RWPE2 (cell line): ENCODE data around the gene IL36G.

Source experiments
- ATAC-seq: fragments of 200-7000 bp; cut with Tn5 transposase; 3 replicates; pipeline ENCODE4 v1.9.1; 2021; ENCODE audit warnings: low read depth
- DNase-seq: peaks from one replicate; pipeline ENCODE4 v3.0.0-alpha.2; 2020; ENCODE audit warnings: low spot score
- H3K27ac ChIP-seq: fragments of 450-650 bp; 2 replicates; pipeline ENCODE4 v1.5.1; 2017; ENCODE audit warnings: mild to moderate bottlenecking; ENCODE audit not compliant: poor library complexity, severe bottlenecking
- H3K27me3 ChIP-seq: fragments of 250-450 bp; sonication (Bioruptor Pico); 2 replicates; pipeline ENCODE4 v1.5.1; 2021; ENCODE audit warnings: mild to moderate bottlenecking, moderate library complexity; ENCODE audit not compliant: insufficient read depth, poor library complexity, severe bottlenecking
- H3K36me3 ChIP-seq: fragments of 250-450 bp; sonication (Bioruptor Pico); 2 replicates; pipeline ENCODE4 v1.5.1; 2020; ENCODE audit warnings: low read depth, mild to moderate bottlenecking, moderate library complexity
- H3K4me1 ChIP-seq: fragments of 250-450 bp; sonication (Bioruptor Pico); 2 replicates; pipeline ENCODE4 v1.5.1; 2021; ENCODE audit warnings: mild to moderate bottlenecking, moderate library complexity; ENCODE audit not compliant: insufficient read depth, poor library complexity, severe bottlenecking
- H3K4me3 ChIP-seq: fragments of 250-450 bp; sonication (Bioruptor Pico); 2 replicates; pipeline ENCODE4 v1.5.1; 2021; ENCODE audit warnings: mild to moderate bottlenecking, moderate library complexity; ENCODE audit not compliant: severe bottlenecking
- H3K9me3 ChIP-seq: fragments of 250-450 bp; sonication (Bioruptor Pico); 2 replicates; pipeline ENCODE4 v1.5.1; 2021; ENCODE audit warnings: mild to moderate bottlenecking, moderate library complexity; ENCODE audit not compliant: severe bottlenecking
- TF ChIP-seq, protein P1 (sequence below): fragments of 450-650 bp; IDR thresholded peaks from one replicate; pipeline ENCODE4 v1.5.1; 2017; ENCODE audit warnings: mild to moderate bottlenecking, moderate library complexity; ENCODE audit not compliant: poor library complexity, severe bottlenecking

The IL36G gene

DNA sequence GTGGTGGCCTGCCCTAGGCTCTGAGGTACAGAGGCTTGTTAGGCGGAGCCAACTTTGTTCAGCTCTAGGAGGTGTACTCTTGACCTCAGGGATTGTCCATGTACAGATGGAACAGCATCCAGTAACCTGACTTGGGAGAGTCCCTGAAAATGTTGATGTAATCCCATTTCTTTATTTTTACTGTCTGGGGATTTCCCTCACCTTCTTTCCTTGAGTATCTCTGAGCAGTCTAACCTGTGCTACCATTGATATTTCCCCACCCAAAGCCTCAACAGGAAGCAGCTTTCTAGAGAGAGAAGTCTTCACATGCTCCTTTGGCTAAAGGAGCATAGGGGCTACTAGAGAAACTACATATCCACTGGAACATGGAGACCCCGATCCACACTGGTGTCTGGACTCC, 37.8 kb downstream of the IL36G start:
- Histone ChIP-seq H3K9me3 (no peaks in the 10 kb centered on the region), H3K36me3 (no peaks in the 10 kb centered on the region), H3K4me1 (no peaks in the 10 kb centered on the region), H3K27ac (no peak overlapping the region), H3K4me3 (no peak overlapping the region), H3K27me3 (no peaks in the 10 kb centered on the region)
- TF ChIP-seq, protein P1, sequence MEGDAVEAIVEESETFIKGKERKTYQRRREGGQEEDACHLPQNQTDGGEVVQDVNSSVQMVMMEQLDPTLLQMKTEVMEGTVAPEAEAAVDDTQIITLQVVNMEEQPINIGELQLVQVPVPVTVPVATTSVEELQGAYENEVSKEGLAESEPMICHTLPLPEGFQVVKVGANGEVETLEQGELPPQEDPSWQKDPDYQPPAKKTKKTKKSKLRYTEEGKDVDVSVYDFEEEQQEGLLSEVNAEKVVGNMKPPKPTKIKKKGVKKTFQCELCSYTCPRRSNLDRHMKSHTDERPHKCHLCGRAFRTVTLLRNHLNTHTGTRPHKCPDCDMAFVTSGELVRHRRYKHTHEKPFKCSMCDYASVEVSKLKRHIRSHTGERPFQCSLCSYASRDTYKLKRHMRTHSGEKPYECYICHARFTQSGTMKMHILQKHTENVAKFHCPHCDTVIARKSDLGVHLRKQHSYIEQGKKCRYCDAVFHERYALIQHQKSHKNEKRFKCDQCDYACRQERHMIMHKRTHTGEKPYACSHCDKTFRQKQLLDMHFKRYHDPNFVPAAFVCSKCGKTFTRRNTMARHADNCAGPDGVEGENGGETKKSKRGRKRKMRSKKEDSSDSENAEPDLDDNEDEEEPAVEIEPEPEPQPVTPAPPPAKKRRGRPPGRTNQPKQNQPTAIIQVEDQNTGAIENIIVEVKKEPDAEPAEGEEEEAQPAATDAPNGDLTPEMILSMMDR: no peak
- no peak for ATAC-seq
- no peak for DNase-seq

DNA sequence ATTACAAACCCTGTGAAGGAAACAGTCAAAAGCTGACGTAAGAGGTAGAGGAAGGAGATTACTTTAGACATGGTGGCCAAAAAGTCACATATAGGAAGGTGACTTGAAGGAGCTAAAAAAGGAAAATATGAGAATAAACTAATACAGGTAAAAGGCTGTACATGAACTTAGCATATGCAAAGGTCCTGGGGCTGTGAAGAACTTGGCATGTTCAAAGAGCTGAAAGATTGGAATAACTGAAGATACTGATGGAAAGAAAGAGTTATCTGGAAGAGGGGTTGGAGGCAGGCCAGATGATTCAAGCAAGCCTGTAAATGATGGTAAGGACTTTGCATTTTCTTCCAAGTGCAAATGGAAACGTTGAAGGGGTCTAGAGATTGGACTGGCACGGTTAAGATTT, 40.7 kb downstream of the IL36G start:
- Histone ChIP-seq H3K27me3 (no peaks in the 10 kb centered on the region), H3K4me3 (no peak overlapping the region), H3K36me3 (no peaks in the 10 kb centered on the region), H3K9me3 (no peaks in the 10 kb centered on the region), H3K27ac (no peak overlapping the region), H3K4me1 (no peaks in the 10 kb centered on the region)
- no peak for ATAC-seq
- no peak for DNase-seq
- TF ChIP-seq, protein P1: no peak

DNA sequence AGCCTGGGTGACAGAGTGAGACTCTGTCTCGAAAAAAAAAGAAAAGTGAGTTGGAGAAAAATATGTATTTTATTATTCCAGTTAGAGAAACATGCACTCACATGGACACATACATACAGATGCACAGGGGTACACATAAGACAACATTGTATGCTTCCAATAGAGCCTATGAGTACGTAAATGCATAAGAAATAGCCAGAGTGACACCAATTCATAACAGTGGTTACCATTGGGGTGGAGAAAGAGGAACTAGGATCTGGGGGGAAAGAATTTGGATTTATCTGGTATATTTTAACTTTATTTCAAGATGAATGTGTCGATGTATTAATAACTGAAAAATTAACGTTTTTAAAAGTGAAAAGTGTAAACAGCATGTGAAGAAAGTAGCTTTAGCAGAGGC, 43.5 kb downstream of the IL36G start:
- H3K36me3 ChIP-seq: no peaks in the 10 kb centered on the region
- ATAC-seq (no peak), DNase-seq (no peak)
- no peaks in the 10 kb centered on the region for H3K4me1 ChIP-seq
- H3K4me3 ChIP-seq: no peak overlapping the region
- TF ChIP-seq, protein P1: no peak
- no peaks in the 10 kb centered on the region for H3K27me3 ChIP-seq
- H3K9me3 ChIP-seq: no peaks in the 10 kb centered on the region
- no peak overlapping the region for H3K27ac ChIP-seq

DNA sequence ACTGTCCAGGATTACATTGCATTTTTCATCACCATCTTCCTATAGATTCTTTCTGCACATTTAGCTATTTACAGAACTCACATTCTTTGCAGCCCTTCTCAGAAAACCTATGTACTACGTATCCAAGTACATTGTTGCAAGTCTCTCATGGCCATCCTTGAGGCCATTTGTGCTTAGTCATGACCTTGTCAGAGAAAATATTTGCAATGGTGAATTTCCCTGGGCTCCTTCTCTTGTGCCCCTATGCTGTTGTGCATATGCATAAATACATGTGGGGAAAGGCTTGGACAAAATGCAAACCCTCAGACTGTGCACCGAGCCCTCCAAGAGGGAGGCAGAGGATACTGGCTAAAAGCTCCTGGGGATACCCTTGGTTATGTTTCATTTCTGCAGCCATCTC, 47.0 kb downstream of the IL36G start:
- ATAC-seq (no peak), DNase-seq (no peak)
- TF ChIP-seq, protein P1: no peak
- Histone ChIP-seq H3K9me3 (no peaks in the 10 kb centered on the region), H3K4me3 (no peak overlapping the region), H3K27ac (no peak overlapping the region), H3K4me1 (no peaks in the 10 kb centered on the region), H3K36me3 (no peaks in the 10 kb centered on the region), H3K27me3 (peaks cover 17% of the 10 kb centered on the region)

DNA sequence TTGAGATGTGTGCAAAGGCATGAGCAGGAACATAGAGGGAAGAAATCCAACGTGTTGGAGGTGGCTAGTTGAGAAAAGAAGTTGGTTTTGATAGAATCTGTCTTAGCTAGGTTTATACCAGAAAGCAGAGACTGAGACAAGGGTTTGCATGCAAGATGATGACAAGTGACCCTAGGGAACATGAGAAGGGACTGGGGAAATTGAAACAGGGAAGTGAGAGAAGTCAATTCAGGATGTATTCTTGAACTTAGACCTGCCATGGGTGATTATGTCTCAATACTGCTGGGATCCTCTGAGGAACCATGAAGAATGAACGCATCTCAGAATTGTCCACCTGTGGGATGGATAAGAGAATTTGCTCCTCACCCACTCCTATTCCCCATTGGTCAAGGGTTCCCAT, 47.9 kb downstream of the IL36G start:
- Histone ChIP-seq H3K27ac (no peak overlapping the region), H3K9me3 (no peaks in the 10 kb centered on the region), H3K27me3 (peaks cover 17% of the 10 kb centered on the region), H3K4me1 (no peaks in the 10 kb centered on the region), H3K4me3 (no peak overlapping the region), H3K36me3 (no peaks in the 10 kb centered on the region)
- ATAC-seq (no peak), DNase-seq (no peak)
- TF ChIP-seq, protein P1: no peak
